ENCODE results near the gene DCDC2B.
A peak's percentile ranks its signal among the peaks of the same experiment; 100 is the strongest.

Gene DCDC2B

GRCh38 chr1:32186077-32186476 is 22.8 kb upstream of the DCDC2B start:
- Mint-ChIP-seq H3K27me3 (no peaks in the 10 kb centered on the region), H3K27ac (peak overlapping the region; percentile 94), H3K4me1 (ENCODE audit: low read depth) (peaks cover 48% of the 10 kb centered on the region), H3K4me3 (peak overlapping the region; percentile 19), H3K36me3 (ENCODE audit: low read depth) (peaks cover 97% of the 10 kb centered on the region), H3K9me3 (no peaks in the 10 kb centered on the region)
- no peak for DNase-seq

- peaks cover 44% of the 10 kb centered on the region for H3K4me1 Mint-ChIP-seq (ENCODE audit: low read depth)
- H3K27me3 Mint-ChIP-seq: no peaks in the 10 kb centered on the region
- no peak for DNase-seq
- H3K27ac Mint-ChIP-seq: peak overlapping the region; percentile 94
- H3K4me3 Mint-ChIP-seq: peak overlapping the region; percentile 19
- no peaks in the 10 kb centered on the region for H3K9me3 Mint-ChIP-seq
- H3K36me3 Mint-ChIP-seq (ENCODE audit: low read depth): peaks cover 97% of the 10 kb centered on the region
Observed at GRCh38 chr1:32186491-32186890, 22.4 kb upstream of the DCDC2B start.

GRCh38 chr1:32187850-32188249 is 21.0 kb upstream of the DCDC2B start:
- H3K36me3 Mint-ChIP-seq (ENCODE audit: low read depth): peaks cover 97% of the 10 kb centered on the region
- H3K4me1 Mint-ChIP-seq (ENCODE audit: low read depth): peaks cover 36% of the 10 kb centered on the region
- H3K27ac Mint-ChIP-seq: peak overlapping the region; percentile 44
- no peaks in the 10 kb centered on the region for H3K27me3 Mint-ChIP-seq
- H3K4me3 Mint-ChIP-seq: no peak overlapping the region
- no peaks in the 10 kb centered on the region for H3K9me3 Mint-ChIP-seq
- DNase-seq: no peak

- H3K36me3 Mint-ChIP-seq (ENCODE audit: low read depth): peaks cover 100% of the 10 kb centered on the region
- no peak for DNase-seq
- H3K4me1 Mint-ChIP-seq (ENCODE audit: low read depth): peaks cover 49% of the 10 kb centered on the region
- H3K9me3 Mint-ChIP-seq: no peaks in the 10 kb centered on the region
- H3K27ac Mint-ChIP-seq: no peak overlapping the region
- H3K4me3 Mint-ChIP-seq: no peak overlapping the region
- H3K27me3 Mint-ChIP-seq: no peaks in the 10 kb centered on the region
Observed at GRCh38 chr1:32192220-32192948, 16.5 kb upstream of the DCDC2B start.

GRCh38 chr1:32194984-32195383 is 13.9 kb upstream of the DCDC2B start:
- Mint-ChIP-seq H3K27ac (peak overlapping the region; percentile 59), H3K27me3 (no peaks in the 10 kb centered on the region), H3K9me3 (no peaks in the 10 kb centered on the region), H3K36me3 (ENCODE audit: low read depth) (peaks cover 91% of the 10 kb centered on the region), H3K4me3 (no peak overlapping the region), H3K4me1 (ENCODE audit: low read depth) (peaks cover 64% of the 10 kb centered on the region)
- DNase-seq: no peak

- Mint-ChIP-seq H3K4me1 (ENCODE audit: low read depth) (peaks cover 69% of the 10 kb centered on the region), H3K36me3 (ENCODE audit: low read depth) (peaks cover 86% of the 10 kb centered on the region), H3K4me3 (no peak overlapping the region), H3K27me3 (no peaks in the 10 kb centered on the region), H3K27ac (peak overlapping the region; percentile 59), H3K9me3 (no peaks in the 10 kb centered on the region)
- no peak for DNase-seq
Observed at GRCh38 chr1:32195531-32195930, 13.4 kb upstream of the DCDC2B start.

- Mint-ChIP-seq H3K36me3 (ENCODE audit: low read depth) (peaks cover 79% of the 10 kb centered on the region), H3K4me1 (ENCODE audit: low read depth) (peaks cover 72% of the 10 kb centered on the region)
Observed at GRCh38 chr1:32195972-32196823, 12.7 kb upstream of the DCDC2B start.

GRCh38 chr1:32197074-32197473 is 11.8 kb upstream of the DCDC2B start:
- Mint-ChIP-seq H3K27me3 (no peaks in the 10 kb centered on the region), H3K4me1 (ENCODE audit: low read depth) (peaks cover 81% of the 10 kb centered on the region), H3K36me3 (ENCODE audit: low read depth) (peaks cover 70% of the 10 kb centered on the region), H3K4me3 (no peak overlapping the region), H3K9me3 (no peaks in the 10 kb centered on the region), H3K27ac (peak overlapping the region; percentile 78)
- no peak for DNase-seq

More at GRCh38 chr1:32195972-32196823, 12.7 kb upstream of the DCDC2B start:
- H3K27me3 Mint-ChIP-seq: no peaks in the 10 kb centered on the region
- H3K9me3 Mint-ChIP-seq: no peaks in the 10 kb centered on the region
- peak overlapping the region; percentile 78 for H3K27ac Mint-ChIP-seq
- DNase-seq: no peak
- no peak overlapping the region for H3K4me3 Mint-ChIP-seq

- H3K27me3 Mint-ChIP-seq: no peaks in the 10 kb centered on the region
- H3K4me1 Mint-ChIP-seq (ENCODE audit: low read depth): peaks cover 82% of the 10 kb centered on the region
- no peaks in the 10 kb centered on the region for H3K9me3 Mint-ChIP-seq
- H3K4me3 Mint-ChIP-seq: no peak overlapping the region
- H3K36me3 Mint-ChIP-seq (ENCODE audit: low read depth): peaks cover 63% of the 10 kb centered on the region
- DNase-seq: no peak
- H3K27ac Mint-ChIP-seq: peak overlapping the region; percentile 35
Observed at GRCh38 chr1:32197837-32198236, 11.1 kb upstream of the DCDC2B start.

- no peaks in the 10 kb centered on the region for H3K27me3 Mint-ChIP-seq
- peaks cover 57% of the 10 kb centered on the region for H3K36me3 Mint-ChIP-seq (ENCODE audit: low read depth)
- peak overlapping the region; percentile 44 for H3K27ac Mint-ChIP-seq
- DNase-seq: no peak
- no peaks in the 10 kb centered on the region for H3K9me3 Mint-ChIP-seq
- no peak overlapping the region for H3K4me3 Mint-ChIP-seq
- peaks cover 80% of the 10 kb centered on the region for H3K4me1 Mint-ChIP-seq (ENCODE audit: low read depth)
Observed at GRCh38 chr1:32198237-32199042, 10.4 kb upstream of the DCDC2B start.

- no peak for DNase-seq
- H3K9me3 Mint-ChIP-seq: no peaks in the 10 kb centered on the region
- peak overlapping the region; percentile 79 for H3K27ac Mint-ChIP-seq
- H3K36me3 Mint-ChIP-seq (ENCODE audit: low read depth): peaks cover 52% of the 10 kb centered on the region
- no peak overlapping the region for H3K4me3 Mint-ChIP-seq
- no peaks in the 10 kb centered on the region for H3K27me3 Mint-ChIP-seq
- H3K4me1 Mint-ChIP-seq (ENCODE audit: low read depth): peaks cover 79% of the 10 kb centered on the region
Observed at GRCh38 chr1:32199043-32199716, 9.7 kb upstream of the DCDC2B start.

- H3K4me3 Mint-ChIP-seq: peak overlapping the region; percentile 80
Observed at GRCh38 chr1:32199717-32200072, 9.2 kb upstream of the DCDC2B start.

GRCh38 chr1:32200226-32201010 is 8.5 kb upstream of the DCDC2B start, which contains the start of gene CCDC28B:
TSS of gene CCDC28B (plus strand) at chr1:32200595. CDS start at chr1:32201936, 1,341 bp downstream.
- Mint-ChIP-seq H3K4me1 (ENCODE audit: low read depth) (peaks cover 72% of the 10 kb centered on the region), H3K9me3 (no peaks in the 10 kb centered on the region), H3K27ac (peak within 1 kb of the TSS; percentile 79), H3K27me3 (no peaks in the 10 kb centered on the region), H3K36me3 (ENCODE audit: low read depth) (peaks cover 45% of the 10 kb centered on the region), H3K4me3 (peak within 1 kb of the TSS; percentile 80)
- DNase-seq: peak; percentile 77

More at GRCh38 chr1:32199717-32200072, 9.2 kb upstream of the DCDC2B start:
- Mint-ChIP-seq H3K4me1 (ENCODE audit: low read depth) (peaks cover 76% of the 10 kb centered on the region), H3K27me3 (no peaks in the 10 kb centered on the region), H3K36me3 (ENCODE audit: low read depth) (peaks cover 51% of the 10 kb centered on the region), H3K27ac (peak overlapping the region; percentile 79), H3K9me3 (no peaks in the 10 kb centered on the region)
- DNase-seq: no peak
